CD4-positive, alpha-beta T cell treated with Interferon gamma for 1 hour (primary cell): ENCODE data around the gene RNF224.
A peak's percentile ranks its signal among the peaks of the same experiment; 100 is the strongest.
"Not testable (repeated sequence)": the region's sequence is repeated elsewhere in the genome, so short reads cannot be mapped to it uniquely, and the experiment has no call there.

Experiments used
- DNase-seq: peaks from one replicate; pipeline ENCODE4 v3.0.0-alpha.2; 2020

The RNF224 gene

DNA sequence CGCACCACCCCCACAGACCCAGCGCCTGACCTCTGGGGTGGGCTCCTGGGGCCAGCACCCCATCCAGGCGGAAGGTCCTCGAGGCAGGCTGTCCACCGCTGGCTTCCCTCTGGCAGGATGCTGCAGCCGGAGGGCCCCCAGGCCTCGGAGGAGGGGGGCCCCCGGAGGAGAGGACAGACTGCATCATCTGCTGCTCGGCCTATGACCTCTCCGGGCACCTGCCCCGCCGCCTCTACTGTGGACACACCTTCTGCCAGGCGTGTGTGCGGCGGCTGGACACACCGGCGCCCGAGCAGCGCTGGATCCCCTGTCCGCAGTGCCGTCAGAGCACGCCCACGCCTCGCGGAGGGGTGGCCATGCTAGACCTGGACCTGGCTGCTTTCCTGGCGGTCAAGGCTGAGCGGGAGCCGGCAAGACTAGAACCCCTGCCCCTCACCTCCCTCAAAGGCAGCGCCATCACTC, 1.2 kb downstream of the RNF224 start:
- no peak for DNase-seq

DNA sequence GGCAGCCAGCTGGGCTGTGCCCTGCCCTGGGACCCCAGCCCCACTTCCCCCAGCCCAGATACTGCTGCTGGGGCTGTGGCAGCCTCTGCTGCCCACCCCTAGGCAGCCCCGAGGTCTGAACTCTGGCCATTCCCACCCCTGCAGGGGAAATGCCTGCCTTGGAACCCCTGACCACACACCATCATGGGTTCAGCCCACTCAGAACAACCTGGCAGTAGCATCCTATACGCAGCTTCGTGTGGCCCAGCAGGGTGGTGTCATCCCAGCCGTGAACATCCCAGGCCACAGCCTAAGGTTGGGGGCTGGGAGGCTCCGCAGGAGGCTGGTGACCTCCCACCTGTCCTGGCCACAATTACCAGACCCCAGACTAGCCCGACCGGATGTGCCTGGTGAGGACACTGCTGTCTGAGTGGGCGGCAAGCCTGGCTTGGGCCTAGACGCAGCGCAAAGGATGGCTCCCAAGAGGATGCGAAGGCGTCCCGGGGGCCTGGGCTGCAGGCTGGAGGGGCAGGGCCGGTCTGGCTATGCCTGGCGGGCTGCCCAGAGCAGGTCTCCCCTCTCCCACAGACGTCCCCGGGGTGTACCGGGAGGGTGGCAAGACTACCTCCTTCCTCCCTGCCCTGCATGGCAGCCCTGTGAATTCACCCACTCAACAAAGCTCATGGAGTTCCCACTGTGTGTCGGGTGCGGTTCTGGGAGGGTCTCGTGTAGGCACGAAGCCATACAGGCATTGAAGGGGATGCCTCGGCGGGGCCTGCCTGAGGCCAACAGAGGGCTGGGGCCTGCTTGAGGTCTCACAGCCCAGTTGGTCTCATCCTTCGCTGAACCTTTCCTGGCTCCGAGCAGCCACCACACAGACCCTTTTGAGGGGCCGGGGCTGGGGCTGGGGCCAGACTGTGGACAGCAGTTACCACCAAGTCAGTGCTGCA, 1.9 kb downstream of the RNF224 start:
- no peak for DNase-seq

DNA sequence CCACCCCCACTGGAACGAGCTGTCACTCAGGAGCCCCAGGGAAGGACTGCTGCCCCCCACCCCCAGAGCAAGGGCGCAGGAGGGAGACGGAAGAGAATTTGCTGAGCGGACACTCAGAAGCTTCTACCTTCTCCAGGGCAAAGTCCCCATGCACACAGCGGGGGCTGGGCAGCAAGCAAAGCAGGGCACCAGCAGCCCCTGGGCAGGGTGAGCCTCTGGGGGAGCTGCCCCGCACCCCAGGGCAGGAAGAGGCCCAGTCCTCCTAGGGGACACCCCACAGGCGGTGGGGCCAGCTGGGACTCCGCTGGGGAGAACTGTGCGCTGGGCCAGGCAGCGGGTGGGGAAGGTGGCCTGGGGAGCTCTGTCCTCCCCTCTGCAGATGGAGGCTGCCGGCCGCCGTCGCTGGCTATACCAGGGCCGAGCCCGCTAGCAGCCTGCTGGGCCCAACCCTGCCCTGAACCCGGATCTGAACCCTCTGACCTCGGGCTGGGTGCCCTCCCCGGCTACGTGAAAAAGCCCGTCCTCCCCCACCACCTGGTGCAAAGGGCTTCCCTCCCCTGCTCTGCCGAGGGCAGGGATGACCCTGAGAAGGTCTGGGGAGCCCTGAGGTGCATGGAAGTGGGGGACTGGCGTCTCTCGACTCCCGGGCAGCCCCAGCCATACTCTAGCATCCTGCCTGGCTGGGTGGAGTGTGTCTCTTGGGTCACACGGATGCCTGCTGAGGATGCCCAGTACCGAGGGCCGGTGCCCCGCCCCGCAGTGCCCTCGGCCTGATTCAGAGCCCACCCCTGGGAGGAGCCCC, 2.8 kb downstream of the RNF224 start:
- DNase-seq: no peak

DNA sequence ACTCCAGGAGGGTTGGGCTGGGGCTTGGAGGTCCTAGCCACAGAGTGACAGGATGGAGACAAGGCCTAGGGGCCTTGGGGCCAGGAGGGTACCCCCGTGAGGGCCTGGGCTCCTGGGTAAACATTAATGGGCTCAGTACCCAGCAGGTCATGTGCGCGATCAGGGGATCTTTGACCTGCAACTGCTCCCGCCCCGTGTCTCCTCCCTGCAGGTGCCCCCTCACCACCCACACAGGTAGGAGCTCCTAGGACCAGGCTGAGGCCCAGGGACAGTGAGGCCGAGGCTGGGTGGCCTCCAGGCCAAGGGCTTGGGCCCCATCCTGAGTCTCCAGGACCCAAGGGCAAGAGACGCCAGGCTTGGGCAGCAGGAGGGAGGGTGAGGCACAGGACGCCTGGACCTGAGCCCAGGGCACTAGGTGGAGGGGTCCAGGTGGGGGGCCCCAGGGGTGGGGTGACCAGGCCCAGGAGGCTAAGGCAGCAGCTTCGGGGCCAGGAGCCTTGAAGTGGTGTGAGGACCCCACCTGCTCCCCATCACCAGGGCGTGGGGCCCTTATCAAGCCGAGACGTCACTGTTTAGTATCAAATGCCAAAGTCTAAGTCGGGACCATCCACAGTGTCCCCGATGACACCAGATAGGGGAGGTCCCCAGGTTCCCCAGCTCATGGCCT, 3.5 kb downstream of the RNF224 start, which contains the start of gene SLC34A3:
Gene SLC34A3 (plus strand): TSS at position 197 of the 667 bp plus-strand sequence. CDS start 802 bp downstream, outside the sequence.
- DNase-seq: no peak

DNA sequence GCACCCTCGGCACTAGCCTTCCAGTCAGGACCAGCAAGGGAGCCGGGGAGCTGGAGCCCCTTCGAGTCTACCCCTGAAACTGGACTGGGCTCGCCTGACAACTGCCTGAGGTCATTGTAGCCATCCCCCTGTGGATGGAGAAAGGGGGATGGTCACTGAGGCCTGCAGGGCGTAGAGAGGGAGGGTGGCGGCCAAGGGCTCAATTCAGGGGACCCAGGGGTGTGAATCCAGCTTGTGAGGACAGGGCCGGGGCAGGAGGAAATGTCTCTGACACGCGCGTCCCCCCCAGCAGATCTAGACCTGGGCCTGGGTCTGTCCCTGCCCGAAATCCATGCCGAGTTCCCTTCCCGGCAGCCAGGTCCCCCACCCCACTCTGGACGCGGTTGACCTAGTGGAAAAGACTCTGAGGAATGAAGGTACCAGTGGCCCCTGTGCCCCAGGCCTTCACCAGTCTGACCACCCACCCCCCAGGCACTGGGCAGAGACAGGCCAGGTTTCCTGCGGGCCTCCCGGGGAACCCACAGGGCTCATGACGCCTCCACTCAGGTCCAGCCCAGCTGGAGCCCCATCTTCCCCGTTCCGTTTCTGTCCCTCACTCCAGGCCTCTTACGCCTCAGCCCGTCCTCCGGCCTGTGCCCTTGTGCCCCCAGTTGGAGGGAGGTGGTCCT, 4.2 kb downstream of the RNF224 start:
- DNase-seq: no peak

DNA sequence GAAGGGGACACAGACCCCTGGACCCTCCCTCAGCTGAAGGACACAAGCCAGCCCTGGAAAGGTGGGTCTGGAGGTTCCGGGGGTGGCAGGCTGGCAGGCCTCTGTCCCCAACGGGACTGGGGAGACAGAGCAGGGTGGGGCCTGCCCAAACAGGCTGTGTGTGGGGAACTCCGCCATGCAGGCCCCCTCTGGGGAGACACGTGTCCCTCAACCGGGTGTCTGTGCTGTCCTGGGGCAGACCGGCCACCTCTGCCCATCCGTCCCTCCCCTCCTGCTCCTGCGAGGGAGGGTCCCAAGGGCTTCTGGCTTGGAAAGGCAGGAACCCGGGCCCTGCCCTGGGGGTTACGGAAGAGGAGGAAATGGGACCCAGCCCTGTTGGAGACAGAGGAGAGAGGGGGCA, 4.8 kb downstream of the RNF224 start:
- no peak for DNase-seq

DNA sequence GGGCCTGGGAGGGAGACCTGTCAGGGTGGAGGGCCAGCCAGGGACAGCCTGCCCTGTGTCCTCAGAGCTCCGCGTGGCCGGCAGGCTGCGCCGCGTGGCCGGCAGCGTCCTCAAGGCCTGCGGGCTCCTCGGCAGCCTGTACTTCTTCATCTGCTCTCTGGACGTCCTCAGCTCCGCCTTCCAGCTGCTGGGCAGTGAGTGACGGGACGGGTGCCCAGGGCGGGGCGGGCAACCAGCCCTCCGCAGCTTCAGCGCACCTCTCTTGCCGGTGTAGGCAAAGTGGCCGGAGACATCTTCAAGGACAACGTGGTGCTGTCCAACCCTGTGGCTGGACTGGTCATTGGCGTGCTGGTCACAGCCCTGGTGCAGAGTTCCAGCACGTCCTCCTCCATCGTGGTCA, 5.2 kb downstream of the RNF224 start:
- no peak for DNase-seq

DNA sequence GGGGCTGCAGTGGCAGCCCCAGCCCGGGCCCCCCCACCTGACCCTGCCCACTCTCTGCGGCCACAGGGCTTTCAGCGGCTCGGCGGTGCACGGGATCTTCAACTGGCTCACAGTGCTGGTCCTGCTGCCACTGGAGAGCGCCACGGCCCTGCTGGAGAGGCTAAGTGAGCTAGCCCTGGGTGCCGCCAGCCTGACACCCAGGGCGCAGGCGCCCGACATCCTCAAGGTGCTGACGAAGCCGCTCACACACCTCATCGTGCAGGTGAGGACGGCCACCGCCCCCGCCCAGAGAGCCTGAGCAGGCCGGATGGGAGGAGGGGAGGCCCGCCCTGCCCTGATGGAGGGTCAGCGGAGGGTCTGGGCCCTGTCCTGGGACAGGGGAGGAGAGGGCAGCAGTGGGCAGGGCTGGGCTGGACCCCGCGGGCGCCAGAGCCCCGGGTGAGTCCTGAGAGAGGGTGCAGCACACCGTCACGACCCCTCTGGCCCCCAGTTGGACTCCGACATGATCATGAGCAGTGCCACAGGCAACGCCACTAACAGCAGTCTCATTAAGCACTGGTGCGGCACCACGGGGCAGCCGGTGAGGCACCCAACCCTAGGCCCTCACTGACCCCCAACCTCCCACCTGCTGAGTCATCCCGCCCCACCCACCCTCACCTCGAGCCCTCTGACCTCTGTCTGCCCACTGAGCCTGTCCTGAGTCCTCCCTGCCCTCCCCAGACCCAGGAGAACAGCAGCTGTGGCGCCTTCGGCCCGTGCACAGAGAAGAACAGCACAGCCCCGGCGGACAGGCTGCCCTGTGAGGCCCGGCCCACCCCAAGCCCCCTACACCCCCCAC, 6.1 kb downstream of the RNF224 start:
- no peak for DNase-seq

DNA sequence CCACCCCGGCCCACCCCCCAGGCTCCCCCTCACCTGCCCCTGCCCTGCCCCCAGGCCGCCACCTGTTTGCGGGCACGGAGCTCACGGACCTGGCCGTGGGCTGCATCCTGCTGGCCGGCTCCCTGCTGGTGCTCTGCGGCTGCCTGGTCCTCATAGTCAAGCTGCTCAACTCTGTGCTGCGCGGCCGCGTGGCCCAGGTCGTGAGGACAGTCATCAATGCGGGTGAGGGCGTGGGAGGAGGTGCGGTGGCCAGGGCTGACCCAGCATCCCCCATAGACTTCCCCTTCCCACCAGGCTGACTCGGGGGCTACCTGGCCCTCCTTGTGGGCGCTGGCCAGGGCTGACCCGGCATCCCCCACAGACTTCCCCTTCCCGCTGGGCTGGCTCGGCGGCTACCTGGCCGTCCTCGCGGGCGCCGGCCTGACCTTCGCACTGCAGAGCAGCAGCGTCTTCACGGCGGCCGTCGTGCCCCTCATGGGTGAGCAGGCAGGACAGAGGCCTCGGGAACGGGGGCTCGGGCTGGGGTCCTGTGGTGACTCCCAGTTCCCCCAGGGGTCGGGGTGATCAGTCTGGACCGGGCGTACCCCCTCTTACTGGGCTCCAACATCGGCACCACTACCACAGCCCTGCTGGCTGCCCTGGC, 6.9 kb downstream of the RNF224 start:
- no peak for DNase-seq

DNA sequence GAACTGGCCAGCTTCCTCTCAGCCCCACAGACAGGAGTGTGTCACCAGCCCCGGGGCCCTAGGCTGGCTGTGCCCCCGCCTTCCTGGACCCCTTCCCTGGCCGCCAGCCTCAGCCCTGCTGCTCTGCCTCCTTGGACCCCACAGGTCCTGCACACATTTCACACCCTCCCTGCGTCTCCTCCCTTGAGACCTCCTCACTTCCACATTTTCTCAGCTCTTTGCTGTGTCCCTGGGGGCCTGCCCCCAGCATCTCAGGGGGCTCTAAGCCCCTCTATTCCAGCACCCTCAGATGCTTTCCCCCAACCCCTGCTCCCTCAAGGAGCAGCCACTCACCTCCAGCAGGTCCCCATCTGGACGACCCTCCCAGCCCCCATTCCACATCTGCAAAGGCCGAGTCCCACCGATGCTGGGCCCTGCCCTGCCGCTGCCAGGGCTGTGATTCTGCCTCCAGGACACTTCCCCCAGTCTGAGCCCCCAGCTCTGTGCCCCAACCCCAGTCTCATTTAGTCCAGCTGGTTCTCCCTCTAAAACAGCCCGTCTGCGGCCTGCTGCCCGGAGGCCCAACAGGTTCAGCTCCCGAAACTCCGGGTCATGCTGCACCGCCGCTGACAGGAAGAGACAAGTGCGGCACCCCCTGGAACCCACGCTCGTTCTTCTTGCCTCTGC, 7.6 kb downstream of the RNF224 start:
- DNase-seq: no peak

DNA sequence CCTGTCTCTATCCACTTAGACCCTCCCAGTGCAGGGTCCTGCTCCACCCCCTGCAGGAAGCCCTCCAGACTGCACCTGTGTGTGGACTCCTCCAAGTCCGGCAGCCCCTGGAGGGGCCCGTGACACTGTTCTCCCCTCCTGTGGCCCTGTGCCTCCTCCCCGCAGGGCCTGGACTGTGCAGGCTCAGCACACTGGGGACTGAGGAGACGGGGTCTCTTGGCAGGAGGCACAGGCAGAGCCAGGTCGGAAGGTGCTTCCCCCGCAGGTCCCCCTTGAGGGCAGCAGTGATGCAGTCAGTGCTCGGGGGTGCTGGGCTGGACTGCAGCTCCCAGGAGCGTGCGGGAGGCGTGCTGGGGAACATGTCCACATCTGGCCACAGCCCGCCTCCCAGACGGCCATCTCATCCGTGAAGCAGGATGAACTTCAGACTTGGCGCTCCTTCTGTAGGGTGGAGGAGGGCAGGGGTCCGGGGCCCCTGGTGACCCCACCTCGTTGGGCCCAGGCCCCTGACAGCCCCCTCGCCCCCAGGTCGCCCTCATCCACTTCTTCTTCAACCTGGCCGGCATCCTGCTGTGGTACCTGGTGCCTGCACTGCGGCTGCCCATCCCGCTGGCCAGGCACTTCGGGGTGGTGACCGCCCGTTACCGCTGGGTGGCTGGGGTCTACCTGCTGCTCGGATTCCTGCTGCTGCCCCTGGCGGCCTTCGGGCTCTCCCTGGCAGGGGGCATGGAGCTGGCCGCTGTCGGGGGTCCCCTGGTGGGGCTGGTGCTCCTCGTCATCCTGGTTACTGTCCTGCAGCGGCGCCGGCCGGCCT, 8.3 kb downstream of the RNF224 start:
- DNase-seq: no peak

DNA sequence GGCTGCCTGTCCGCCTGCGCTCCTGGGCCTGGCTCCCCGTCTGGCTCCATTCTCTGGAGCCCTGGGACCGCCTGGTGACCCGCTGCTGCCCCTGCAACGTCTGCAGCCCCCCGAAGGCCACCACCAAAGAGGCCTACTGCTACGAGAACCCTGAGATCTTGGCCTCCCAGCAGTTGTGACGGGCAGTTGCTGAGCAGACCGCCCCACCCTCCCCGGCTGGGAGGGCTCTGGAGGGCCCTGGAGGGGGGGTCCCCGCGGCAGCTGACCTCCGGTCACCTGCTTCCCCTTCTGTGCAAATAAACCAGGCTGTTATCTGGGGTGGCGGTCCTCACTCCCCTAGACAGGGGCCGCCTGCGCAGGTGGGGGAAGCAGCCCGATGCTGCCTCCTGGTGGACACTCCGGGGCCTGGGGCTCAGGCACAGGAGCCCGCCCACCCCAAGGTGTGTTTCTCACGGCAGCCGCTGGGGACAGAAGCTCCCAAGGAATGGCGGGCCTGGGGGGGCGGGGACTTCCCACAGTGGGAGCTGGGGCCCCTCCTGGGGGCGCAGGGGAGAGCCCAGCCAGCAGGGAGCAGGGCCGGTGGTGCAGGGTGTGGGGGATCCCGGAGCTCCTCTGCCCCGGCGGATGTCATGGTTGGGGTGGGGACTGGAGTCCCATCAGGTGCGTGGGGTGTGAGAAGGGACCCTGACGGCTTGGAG, 9.1 kb downstream of the RNF224 start:
- DNase-seq: peak; percentile 88

DNA sequence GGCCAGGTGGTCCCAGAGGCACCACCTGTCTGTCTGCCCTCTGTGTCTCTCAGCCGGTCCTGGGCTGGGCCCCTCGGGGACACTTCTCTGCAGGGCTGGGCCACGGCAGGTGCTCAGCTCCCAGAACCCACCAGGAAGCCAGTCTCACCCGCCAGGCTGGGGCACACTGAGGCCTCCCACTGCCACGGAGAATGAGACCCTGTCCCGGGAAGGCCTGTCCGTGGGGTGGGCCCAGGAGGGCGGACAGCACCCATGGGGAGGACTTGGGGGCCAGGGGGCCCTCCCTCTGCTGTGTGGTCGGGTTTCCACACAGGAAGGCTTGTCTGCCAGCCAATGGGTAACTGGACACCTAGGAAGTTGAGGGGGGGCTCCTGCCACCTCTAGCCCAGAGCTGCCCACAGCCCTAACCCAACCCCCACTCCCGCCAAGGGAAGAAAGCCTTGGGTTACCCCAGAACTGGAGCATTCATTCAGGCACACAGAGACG, 9.7 kb downstream of the RNF224 start:
- no peak for DNase-seq

DNA sequence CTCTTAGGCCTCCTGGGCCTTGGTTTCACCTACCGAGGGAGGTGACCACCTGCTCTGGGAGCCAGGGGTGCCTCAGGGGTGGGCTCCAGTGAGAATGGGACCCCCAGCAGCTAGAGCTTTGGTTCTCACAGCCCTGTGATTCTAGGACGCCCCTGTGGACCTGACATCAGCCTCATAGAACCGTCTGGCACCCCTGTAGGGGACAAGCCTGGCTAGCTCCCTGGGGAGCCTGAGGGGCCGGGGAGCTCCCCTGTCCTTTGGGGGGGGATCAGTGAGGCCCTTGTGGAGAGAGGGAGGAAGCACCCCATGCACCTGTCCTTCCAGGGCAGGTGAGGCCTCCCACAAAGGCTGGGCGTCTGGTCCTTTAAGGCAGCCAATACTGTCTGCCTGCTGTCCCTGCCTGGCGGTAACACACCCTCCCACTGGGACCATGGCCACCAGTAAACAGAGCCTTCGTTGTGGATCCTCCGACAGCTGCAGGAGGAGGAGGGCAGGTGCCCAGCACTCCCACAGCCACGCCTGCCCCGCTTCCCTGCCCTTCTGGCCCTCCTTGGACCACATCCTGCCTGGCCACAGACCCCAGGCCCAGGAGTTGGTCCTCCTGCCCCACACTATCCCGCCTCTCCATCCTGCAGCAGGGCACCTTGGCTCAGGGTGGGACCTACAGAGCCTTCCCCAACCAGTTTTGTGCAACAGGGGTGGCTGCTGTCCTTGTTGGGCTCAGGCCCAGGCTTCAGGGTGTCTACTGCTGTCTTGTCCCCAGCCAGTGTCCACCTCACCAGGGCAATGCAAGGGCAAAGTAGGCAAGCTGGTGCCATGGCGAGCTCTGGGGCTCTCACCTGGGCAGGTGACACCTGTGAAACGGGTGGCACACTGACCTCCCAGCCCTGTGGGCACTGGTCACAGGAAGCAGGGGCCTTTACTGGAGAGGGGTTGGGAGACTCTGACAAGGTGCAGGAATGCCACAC, 10.7 kb downstream of the RNF224 start:
- no peak for DNase-seq

DNA sequence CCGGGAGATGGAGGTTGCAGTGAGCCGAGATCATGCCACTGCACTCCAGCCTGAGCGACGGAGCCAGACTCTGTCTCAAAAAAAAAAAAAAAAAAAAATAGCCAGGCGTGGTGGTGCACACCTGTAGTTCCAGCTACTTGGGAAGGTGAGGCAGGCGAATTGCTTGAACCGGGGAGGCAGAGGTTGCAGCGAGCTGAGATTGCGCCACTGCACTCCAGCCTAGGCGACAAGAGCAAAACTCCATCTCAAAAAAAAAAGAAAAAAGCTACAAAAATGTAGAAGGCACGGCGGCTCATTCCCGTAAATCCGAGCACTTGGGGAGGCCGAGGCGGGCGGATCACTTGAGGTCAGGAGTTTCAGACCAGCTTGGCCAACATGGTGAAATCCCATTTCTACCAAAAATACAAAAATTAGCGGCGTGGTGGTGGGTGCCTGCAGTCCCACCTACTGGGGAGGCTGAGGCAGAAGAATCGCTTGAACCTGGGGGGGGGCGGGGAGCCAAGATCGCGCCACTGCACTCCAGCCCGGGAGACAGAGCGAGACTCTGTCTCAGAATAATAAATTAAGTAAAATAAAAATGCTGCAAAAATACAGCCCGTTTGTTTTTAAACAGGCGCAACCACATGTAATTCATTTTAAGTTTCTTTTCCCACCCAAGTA, 12.4 kb downstream of the RNF224 start:
- not testable (repeated sequence) for DNase-seq

DNA sequence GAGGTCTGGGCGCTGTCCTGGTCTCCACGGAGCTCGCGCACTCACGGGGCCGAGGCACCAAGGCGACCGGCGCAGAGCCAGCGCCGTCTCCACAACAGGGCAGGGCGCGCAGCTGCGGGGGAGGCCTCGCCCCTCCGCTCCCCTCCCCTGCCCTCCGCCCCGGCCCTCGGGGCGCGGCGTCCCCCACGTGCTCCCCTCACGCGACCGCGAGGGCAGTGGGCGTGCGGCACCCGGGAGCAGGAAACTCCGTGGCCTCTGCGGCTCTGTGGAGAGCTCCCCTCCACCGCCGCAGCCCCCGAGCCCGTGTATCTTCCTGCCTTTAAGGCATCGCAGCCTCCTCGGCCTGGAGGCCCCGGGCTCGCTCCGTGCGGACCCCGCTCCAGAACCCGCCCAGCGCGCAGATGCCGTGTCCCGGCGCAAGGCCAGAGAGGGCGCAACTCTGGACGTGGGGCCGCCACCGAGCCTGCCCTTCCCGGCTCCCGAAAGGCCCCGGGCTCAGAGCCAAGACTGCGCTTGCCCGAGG, 13.1 kb downstream of the RNF224 start:
- DNase-seq: peak; percentile 67
